HG03159 (cell line): ENCODE measurements around the gene ANO9.
"Not testable (repeated sequence)": the region's sequence is repeated elsewhere in the genome, so short reads cannot be mapped to it uniquely, and the experiment has no call there.

Source experiments
- ATAC-seq: cut with Tn5 transposase; IDR thresholded peaks from one replicate; pipeline ENCODE4 v1.9.1; 2021; ENCODE audit warnings: mild to moderate bottlenecking, moderate library complexity; ENCODE audit not compliant: unreplicated experiment

Gene ANO9

DNA sequence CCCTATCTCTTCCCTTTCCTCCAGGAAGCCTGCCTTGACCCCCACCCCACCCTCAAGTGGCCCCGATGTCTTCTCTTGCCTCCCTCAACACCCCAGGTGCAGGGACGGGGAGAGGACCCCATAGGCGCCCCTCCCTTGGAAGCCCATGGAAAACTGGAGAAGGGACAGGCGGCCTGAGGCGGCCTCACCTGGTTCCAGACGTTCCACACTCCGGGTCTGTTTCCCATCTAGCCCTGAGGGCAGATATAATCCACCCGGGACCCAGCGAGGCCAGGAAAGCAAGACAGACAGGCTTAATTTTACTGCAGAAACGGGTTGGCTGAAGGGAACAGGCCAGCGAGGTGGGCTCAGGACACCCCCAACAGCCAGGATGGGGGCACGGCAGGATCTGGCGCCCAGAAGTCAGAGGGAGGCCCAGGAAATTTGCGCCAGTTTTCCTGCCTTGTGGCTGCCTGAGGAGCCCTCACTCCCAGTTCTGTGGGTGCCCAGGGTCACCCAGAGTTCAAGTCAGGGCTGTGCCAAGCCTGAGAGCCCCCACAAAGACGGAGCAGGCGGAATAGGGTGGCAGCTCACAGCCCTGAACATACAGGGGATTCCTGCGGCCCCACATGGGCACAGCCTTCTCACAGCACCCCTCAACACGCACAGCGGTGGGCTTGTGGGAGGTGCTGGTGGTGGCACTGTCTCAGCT, 24.0 kb downstream of the ANO9 start:
- ATAC-seq: no peak

- no peak for ATAC-seq
Measured at GRCh38 chr11:416757-417621, 24.8 kb downstream of the ANO9 start.

- ATAC-seq: no peak
Measured at GRCh38 chr11:416051-416756, 25.6 kb downstream of the ANO9 start.

- no peak for ATAC-seq
Measured at GRCh38 chr11:415640-416041, 26.2 kb downstream of the ANO9 start.

DNA sequence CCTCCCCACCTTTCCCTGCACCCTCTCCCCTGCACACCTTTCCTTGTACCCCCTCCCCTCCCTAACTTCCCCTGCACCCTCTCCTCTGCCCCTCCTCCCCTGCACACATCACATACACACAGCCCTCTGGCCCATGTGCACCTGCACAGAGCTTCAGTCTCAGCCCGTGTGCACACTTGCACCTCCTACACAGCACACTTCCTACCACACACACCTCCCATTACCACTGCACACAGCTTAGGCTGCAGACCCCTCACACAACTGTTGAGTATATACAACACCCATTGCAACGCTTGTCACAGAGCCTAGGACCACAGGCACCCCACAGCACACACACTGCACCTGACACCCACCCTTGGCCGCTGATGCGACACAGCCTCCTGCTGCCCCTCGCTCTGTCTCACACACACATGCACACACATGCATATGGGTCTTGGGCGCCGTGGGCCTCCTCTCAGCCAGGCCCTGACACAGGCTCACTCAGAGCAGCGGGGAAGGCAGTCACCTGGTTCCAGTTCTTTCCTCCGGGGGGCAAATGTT, 27.4 kb downstream of the ANO9 start:
- no peak for ATAC-seq

GRCh38 chr11:413120-414081, 28.4 kb downstream of the ANO9 start:
- ATAC-seq: no peak

- no peak for ATAC-seq
Measured at GRCh38 chr11:412641-413119, 29.1 kb downstream of the ANO9 start.

GRCh38 chr11:411520-411919, 30.3 kb downstream of the ANO9 start:
- not testable (repeated sequence) for ATAC-seq

- ATAC-seq: not testable (repeated sequence)
Measured at GRCh38 chr11:410711-411110, 31.1 kb downstream of the ANO9 start.

- ATAC-seq: no peak
Measured at GRCh38 chr11:409600-410483, 32.0 kb downstream of the ANO9 start.

DNA sequence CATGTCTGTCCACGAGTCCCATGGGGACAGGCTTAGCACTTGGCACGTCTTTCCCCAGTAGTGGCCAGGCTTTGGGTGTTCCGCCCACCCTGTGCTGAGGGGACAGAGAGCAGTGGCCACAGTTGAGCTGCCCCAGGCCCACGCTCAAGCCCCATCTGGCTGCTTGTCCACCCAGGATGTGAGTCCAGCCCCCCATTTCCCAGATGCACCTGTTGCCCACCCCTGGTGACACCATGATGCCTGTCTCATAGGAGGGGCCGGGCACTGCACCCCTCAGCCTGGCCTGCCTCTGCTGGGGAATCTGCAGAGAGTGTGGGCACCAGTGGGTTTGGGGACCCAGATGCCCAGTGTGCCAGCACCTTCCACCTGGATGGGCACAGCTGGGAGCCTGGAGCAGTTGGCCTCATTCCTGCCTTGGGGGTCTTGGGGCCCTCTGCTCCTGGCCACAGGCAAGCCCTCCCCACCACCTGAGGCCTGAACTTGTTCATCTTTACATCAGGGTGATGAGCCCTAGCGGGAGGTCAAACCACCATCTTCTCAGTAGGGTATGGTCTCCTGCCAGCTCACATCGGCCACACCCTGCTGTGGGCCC, 32.7 kb downstream of the ANO9 start:
- no peak for ATAC-seq

- ATAC-seq: no peak
Measured at GRCh38 chr11:408154-409007, 33.4 kb downstream of the ANO9 start.

GRCh38 chr11:407651-408123, 34.1 kb downstream of the ANO9 start:
- ATAC-seq: peak; percentile 5

- ATAC-seq: peak; percentile 68
Measured at GRCh38 chr11:406796-407650, 34.8 kb downstream of the ANO9 start.

- ATAC-seq: no peak
Measured at GRCh38 chr11:405954-406795, 35.6 kb downstream of the ANO9 start.
